ENCODE results near the gene PRDM7.
"Not testable (repeated sequence)": the region's sequence is repeated elsewhere in the genome, so short reads cannot be mapped to it uniquely, and the experiment has no call there.

The PRDM7 gene

DNA sequence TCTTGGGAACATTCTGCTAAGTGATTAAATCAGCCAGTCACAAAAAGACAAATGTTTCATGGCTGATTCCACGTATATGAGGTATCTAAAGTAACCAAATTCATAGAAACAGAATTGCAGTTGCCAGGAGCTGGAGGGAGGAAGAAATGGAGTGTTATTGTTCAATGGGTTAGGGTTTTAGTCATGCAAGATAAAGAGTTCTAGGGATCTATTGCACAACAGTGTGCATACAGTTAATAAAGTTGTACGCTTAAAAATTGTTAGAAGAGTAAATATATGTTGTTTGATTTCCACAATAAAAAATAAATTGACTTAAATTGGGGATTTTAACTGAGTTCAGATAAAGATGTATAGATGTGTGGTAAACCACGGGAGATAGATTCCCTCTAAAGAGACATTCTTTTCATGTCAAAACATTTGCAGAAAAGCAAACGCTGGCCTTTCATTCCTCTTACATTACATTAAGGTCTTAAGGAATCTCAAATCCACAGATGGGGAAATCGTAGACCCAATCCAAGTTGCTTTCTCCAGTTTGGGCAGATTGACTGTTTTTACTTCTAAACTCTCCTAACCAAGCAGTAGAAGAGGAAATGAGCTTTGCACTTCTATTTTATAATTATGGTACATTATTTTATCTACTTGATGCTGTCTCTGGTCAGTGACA, 4.6 kb downstream of the PRDM7 start:
- no peak for DNase-seq (ENCODE audit: low read depth in 2 of 2, low spot score in 1 of 2)

DNA sequence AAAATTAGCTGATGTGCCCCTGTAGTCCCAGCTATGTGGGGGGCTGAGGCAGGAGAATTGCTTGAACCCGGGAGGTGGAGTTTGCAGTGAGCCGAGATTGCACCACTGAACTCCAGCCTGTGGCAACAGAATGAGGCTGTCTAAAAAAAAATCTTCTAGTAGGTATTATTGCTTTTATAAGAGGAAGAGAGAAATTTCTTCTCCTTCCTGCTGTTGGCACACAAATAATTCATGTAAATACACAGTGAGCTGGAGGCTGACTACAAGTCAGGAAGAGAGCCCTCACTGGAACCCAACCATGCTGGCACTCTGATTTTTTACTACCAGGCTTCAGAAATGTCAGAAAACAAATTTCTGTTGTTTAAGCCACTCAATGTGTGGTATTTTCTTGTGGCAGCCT, 6.7 kb downstream of the PRDM7 start:
- no peak for DNase-seq (ENCODE audit: low read depth in 2 of 2, low spot score in 1 of 2)

DNA sequence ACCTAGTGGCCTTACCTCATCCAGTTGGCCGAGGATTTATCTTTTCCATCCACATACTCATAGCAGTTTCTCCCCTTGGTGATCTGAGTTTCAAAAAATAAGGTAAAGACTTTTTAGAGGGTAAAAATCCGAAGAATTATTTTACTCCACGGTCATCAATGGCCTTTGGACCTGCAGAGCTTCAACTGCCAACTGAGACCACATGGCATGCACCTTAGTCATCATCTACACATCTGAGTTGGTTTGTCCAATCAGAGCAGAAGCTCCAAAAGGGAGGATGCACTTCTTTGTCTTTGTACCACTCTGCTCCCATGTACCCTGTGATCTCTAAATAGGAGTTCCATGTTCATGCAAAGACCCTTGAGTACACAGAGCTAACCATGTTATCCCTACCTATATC, 15.7 kb downstream of the PRDM7 start:
- no peak for DNase-seq (ENCODE audit: low read depth in 2 of 2, low spot score in 1 of 2)

DNA sequence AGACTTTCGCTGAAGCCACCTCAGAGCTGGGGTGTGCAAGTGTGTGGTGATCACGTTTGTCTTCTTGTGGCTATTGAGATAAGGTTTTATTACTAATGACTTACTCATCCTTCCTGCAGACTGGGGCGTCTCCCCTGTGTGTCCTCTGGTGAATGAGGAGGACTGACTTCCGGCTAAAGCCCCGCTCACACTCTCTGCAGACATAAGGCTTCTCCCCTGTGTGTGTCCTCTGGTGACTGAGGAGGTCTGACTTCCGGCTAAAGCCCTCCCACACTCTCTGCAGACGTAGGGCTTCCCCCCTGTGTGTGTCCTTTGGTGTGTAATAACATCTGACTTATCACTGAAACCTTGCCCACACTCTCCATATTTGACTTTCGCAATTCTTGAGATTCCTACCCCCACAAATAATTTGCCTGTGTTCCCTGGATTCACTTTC, 19.4 kb downstream of the PRDM7 start:
- DNase-seq (ENCODE audit: low read depth in 2 of 2, low spot score in 1 of 2): no peak

DNA sequence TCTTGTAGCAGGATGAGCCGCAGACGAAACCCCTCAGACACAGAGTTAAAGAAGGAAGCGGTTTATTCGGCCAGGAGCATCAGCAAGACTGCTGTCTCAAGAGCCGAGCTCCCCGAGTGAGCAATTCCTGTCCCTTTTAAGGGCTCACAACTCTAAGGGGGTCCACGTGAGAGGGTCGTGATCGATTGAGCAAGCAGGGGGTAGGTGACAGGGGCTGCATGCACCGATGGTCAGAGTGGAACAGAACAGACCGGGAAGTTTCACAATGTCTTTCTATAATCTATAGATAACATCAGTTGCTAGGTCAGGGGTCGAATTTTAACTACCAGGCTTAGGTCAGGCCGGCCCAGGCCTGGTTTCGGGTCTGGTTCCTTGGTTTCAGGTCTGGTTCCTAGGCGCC, 20.6 kb downstream of the PRDM7 start:
- not testable (repeated sequence) for DNase-seq (ENCODE audit: low read depth in 2 of 2, low spot score in 1 of 2)

DNA sequence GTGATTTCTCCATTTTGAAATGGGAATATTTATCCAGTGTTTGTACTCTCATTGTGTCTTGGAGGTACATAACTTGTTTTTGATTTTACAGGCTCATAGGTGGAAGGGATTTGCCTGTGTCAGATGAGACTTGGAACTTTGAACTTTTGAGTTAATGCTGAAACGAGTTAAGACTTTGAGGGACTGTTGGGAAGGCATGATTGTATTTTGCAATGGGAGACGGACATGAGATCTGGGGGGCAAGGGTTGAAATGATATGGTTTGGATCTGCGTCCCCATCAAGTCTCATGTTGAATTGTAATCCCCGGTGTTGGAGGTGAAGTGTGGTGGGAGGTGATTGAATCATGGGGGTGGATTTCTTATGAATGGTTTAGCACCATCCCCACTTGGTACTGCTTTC, 21.8 kb downstream of the PRDM7 start:
- DNase-seq (ENCODE audit: low read depth in 2 of 2, low spot score in 1 of 2): no peak

DNA sequence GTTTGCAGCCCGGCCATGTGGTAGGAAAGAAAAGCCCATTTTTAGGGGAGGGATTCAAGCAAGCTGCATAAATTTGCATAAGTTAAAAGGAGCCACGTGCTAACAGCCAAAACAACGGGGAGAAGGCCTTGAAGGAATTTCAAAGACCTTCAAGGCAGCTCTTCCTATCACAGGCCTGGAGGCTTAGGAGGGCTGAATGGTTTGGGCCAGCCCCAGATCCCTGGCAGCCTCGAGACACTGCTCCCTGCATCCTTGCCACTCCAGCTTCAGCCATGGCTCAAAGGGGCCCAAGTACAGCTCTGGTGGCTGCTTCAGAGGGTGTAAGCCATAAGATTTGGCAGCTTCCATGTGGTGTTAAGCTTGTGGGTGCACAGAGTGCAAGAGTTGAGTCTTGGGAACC, 22.6 kb downstream of the PRDM7 start:
- DNase-seq (ENCODE audit: low read depth in 2 of 2, low spot score in 1 of 2): no peak

DNA sequence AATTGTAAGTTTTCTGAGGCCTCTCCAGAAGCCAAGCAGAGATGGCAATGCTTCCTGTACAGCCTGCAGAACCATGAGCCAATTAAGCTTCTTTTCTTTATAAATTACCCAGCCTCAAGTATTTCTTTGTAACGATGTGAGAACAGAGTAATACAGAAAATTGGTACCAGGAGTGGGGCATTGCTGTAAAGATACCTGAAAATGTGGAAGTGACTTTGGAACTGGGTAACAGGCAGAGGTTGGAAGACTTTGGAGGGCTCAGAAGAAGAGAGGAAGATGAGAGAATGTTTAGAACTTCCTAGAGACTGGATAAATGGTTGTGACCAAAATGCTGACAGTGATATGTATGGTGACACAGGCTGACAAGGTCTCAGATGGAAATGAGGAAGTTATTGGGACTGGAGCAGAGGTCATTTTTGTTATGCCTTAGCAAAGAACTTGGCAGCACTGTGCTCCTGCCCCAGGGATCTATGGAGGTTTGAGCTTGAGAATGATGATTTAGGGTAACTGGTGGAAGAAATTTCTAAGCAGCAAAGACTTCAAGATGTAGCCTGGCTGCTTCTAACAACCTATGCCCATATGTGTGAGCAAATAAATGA, 23.1 kb downstream of the PRDM7 start:
- no peak for DNase-seq (ENCODE audit: low read depth in 2 of 2, low spot score in 1 of 2)

DNA sequence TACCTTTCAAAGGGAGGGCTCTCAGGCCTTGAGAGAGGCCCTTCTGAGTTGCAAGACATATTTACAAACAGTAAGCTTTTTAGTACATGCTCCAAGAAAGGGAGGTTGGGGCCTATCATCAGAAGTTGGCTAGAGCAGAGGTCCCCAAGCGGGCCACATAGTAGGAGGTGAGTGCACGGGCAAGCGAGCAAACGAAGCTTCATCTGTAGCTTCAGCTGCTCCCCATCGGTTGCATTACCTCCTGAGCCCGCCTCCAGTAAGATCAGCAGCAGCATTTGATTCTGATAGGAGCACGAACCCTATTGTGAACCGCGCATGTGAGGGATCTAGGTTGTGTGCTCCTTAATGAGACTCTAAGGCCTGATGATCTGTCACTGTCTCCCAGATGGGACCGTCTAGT, 26.2 kb downstream of the PRDM7 start:
- DNase-seq (ENCODE audit: low read depth in 2 of 2, low spot score in 1 of 2): no peak

DNA sequence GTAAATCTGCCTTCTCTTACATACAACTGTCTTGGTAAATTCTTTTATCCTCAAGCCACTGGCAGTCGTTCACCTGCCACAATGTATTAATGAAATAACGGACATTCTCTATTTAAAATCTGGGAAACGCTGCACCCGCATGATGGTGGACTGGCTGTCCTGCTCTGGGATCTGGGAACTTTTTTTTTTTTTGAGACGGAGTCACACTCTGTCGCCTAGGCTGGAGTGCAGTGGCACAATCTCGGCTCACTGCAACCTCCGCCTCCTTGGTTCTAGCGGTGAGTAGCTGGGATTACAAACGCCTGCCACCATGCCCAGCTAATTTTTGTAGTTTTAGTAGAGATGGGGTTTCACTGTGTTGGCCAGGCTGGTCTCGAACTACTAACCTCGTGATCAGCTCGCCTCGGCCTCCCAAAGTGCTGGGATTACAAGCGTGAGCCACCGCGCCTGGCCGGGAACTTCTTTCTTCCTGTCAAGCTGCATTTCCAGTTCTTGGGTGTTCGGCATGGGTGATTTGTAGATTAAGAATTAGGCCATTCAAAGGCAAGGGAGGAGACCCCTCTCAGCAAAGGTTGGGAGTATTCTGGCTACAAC, 28.3 kb downstream of the PRDM7 start:
- DNase-seq (ENCODE audit: low read depth in 2 of 2, low spot score in 1 of 2): no peak

DNA sequence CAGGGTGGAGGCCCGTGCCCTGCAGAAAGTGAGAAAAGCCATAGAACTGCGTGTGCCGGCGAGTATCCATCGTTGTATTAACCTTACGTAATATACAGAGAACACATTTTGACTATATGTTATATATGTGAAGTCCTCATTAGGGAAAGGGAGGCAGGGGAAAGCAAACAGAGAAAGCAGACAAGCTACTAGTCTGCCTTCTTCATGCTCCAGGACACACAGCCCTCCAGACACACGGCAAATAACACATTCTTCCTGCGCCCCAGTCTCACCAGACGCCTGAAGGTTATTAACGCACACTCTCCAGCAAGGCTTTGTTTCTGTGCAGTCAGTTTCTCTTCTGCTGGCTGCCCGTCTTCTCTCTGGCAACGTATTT, 28.8 kb downstream of the PRDM7 start:
- DNase-seq (ENCODE audit: low read depth in 2 of 2, low spot score in 1 of 2): no peak

DNA sequence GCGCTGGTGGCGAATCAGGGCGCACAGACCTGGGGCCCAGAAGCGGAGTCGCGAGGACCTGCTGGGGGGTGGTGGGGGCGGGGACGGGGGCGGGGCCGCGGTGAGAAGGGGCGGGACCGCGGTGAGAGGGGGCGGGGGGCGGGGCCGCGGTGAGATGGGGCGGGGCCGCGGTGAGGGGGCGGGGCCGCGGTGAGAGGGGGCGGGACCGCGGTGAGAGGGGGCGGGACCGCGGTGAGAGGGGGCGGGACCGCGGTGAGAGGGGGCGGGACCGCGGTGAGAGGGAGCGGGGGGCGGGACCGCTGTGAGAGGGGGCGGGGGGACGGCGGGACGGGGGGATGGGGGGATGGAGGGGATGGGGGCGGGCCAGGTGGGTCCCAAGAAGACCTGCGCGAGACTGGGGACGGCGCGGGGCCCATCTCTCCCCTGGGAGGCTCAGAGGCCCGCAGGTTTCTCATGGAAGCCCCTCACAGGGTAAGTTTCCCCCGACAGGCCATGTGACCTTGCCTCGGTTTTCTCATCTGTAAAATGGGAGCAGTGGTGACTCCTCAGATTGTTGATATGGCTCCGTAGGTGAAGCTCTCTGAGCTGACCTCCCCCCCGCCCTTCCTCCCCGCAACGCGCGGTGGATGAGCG, 29.3 kb downstream of the PRDM7 start:
- no peak for DNase-seq (ENCODE audit: low read depth in 2 of 2, low spot score in 1 of 2)

DNA sequence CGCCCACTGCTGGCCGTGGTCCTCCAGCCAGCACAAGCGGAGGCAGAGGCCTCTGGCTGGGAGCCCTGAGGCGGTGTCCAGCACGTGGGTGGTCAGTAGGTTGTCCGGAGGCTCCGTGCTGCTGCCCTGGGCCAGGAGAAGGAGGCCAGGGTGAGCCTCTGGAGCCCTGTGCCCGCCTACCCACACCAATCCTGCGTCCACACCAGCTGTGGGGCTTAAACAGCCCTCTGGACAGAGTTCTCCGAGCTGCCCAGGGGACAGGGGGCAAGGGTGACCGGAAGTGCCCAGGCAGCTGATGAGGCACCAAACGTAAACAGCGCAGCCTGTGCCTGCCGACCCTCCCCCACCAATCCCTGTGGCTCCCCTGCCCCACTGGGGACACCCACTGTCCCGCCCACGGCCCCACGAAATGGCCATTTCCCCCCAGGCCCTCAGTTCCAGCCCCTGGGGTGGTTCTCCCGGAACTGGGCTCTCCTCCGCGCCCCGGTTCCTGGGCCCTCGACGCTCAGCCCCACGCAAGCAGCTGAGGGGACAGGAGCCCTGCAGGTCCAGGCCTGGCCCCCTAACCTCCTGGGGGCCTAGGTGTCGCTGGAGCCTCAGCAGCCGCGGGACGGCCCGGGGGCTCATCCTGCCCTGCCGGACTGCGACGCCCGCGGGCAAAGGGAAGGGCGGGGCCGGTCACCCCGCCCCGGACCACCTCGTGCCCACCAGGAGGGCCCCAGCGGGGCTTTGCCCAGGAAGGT, 30.0 kb downstream of the PRDM7 start:
- no peak for DNase-seq (ENCODE audit: low read depth in 2 of 2, low spot score in 1 of 2)

DNA sequence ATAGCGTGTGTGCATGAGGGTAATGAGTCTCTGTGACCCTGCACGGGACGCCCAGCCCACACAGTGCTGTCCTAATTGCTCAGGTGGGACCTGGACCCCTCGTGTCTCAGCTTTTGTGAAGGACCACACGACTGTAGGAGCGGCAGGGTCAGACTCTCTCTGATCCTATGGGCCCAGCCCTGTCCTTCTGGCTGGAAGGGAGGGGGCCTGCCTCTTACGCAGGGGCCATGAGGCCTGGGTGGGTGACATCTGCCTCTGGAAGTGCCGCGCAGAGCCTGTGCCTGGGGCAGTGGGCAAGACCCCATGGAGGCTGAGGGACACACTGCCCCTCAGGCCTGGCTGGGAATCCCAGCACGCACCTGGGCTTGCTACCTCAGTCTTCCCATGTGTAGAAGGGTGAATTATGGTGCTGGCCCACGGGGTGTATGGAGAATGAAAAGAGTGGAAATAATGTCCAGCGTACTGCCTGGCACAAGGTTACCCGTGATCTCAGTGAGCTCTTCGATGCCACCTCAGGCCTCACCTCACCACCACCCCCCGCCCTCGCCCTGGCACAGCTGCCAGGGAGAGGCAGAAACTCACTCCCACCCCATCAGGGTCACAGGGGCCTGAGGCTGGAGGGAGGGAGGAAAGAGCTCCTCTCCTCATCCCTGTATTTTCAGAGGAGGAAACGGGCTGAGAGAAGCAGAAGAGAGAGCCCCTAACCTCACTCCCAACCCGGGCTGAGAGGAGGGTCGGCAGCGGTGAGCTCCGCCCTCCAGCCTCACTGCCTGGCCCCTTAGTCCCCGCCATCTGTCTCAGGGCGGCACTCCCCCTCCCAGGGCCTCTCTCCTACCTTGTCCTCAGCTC, 30.8 kb downstream of the PRDM7 start:
- no peak for DNase-seq (ENCODE audit: low read depth in 2 of 2, low spot score in 1 of 2)

DNA sequence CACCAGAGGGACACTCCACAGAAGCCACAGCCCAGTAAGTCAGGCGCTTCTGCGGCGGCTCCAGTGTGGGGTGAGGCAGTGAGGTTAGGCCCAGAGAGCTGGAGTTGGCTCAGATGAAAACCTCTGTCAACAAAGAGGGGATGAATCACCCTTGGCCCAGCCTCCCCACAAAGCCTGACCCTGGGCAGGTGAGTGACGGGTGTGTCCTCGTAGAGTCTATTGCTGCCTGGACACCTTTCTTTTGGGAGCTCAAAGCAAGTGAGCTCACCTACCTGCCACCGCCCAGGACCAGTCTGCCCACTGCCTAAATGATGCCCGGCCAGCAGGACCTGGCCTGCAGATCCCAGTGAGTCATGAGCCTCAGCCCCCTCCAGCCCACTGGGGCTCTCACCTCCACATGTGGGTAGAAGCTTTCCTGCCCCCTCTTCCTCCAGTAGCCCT, 33.0 kb downstream of the PRDM7 start:
- DNase-seq (ENCODE audit: low read depth in 2 of 2, low spot score in 1 of 2): no peak

DNA sequence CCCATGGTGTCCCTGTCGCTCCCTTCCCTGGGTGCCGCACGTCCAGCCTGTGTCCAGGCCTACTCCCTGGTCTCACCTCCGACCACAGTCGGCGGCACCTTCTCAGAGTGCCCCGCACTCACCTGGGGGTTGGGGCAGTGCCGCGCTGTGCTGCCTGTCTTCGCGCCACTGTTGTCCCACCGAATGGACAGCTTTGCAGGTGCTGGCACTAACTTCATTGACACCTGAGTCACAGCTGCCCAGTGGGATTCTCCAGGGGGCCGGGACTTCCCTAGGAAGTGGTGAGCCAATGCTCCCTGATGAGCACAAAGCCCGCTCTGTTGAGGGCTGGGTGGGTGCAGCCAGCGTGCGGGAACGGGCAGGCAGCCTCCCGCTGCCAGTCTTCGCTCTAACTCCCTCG, 33.6 kb downstream of the PRDM7 start:
- DNase-seq (ENCODE audit: low read depth in 2 of 2, low spot score in 1 of 2): no peak

DNA sequence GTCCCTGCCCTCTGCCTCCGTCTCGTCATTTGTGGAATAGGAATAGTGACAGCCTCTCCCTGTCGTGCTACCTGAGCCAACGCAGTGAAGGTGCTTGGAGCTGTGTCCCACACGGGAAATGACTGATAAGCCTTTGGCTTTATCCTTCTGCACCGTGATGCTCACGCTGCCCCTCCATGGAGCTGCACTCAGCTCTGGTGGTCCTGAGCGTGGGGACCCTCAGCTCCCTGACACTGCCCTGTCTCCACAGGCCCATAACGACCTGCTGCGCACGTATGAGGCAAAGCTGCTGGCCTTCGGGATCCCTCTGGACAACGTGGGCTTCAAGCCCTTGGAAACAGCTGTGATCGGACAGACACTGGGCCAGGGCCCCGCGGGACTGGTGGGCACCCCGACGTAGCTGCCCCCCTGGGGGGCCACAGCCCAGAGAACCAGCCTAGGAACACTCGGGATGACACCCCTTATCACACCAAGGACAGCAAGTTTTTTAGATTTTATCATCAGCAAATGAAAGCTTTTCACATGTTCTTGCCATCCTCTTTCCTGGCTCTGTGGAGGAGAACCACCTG, 34.1 kb downstream of the PRDM7 start:
- DNase-seq (ENCODE audit: low read depth in 2 of 2, low spot score in 1 of 2): no peak

DNA sequence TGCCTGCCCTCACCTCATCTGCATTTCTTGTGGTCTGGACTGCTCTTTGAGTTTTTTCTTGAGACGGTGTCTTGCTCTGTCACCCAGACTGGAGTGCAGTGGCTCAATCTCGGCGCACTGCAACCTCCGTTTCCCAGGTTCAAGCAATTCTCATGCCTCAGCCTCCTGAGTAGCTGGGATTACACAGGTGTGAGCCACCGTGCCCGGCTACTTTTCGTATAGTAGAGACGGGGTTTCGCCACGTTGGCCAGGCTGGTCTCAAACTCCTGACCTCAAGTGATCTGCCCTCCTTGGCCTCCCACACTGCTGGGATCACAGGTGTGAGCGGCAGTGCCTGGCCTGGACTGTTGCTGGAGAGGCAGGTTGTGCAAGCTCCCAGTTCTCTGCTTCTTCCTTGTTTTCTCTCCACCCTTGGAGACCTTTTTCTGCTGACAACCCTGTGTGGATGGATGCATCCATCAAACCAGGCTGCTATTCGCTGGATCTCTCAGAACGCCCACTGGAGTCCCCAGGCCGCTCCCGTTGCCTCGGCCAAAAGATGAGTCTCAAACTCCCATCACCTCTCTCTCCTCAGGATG, 35.1 kb downstream of the PRDM7 start:
- no peak for DNase-seq (ENCODE audit: low read depth in 2 of 2, low spot score in 1 of 2)

DNA sequence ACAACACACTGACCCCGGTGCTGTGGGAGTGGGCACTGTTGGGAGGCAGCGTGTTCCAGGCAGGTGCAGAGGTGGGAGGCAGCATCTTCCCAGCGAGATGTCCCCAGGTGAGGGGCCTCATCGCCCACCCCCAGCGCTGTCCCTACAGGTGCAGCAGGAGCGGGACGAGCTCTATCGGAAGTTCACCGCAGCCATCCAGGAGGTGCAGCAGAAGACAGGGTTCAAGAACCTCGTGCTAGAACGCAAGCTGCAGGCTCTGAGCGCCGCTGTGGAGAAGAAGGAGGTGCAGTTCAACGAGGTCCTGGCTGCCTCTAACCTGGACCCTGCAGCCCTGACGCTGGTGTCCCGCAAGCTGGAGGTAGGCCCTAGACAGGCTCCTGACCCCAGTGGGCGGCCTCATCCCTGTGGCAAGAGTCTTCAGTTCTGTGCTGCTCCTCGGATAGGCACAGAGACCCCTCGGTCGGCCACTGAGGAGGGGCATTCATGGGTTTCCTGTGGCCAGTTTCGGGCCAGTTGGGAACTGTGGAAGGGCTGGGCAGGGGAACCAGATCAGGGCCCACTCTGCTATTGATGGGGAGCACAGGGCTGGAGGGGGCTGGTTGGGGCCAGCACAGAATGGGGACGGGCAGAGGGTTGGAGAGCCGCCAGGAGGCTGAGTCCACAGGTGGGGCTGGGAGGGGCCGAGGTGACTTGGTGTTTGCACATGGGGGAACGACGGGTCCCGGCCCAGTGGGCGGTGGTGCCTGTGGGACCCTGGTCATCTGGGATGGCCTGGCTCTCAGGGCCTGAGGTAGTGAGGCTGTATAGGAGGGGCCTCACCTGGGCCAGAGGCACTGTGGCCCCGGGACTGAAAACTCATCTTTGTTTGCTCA, 36.7 kb downstream of the PRDM7 start:
- DNase-seq (ENCODE audit: low read depth in 2 of 2, low spot score in 1 of 2): no peak
